Stomach (tissue), 9 donors: ENCODE data around the gene ADCY4. TPM values are rescaled to one million over a fixed set of nuclear protein-coding genes. Genes with fewer than 3 reads are reported as not detected.
A peak's percentile ranks its signal among the peaks of the same experiment; 100 is the strongest.

Experiments used
- DNase-seq, 2 donors: peaks; one replicate each; pipeline versions ENCODE4 v3.0.0 to v3.0.0-alpha.2; 2013 to 2019
- H3K27ac ChIP-seq, 5 donors: fragments of 200-600 bp in 4 of 5; sonication (generic) in 4 of 5; one replicate each; pipeline ENCODE4 v1.5.1; 2013 to 2019; ENCODE audit warnings: mild to moderate bottlenecking in 1 of 5, moderate library complexity in 1 of 5
- H3K27me3 ChIP-seq, 3 donors: fragments of 200-600 bp; sonication (generic); one replicate each; pipeline ENCODE4 v1.5.1; 2017 to 2019; ENCODE audit warnings: mixed run types in 1 of 3
- H3K36me3 ChIP-seq, 4 donors: fragments of 200-600 bp; sonication (generic); 1 replicate in 3 of 4; 2 replicates in 1 of 4; pipeline ENCODE4 v1.5.1; 2016 to 2019
- H3K4me1 ChIP-seq, 4 donors: fragments of 200-600 bp; sonication (generic); one replicate each; pipeline ENCODE4 v1.5.1; 2016 to 2019
- H3K4me3 ChIP-seq, 4 donors: fragments of 200-600 bp; sonication (generic) in 3 of 4; one replicate each; pipeline ENCODE4 v1.5.1; 2016 to 2019; ENCODE audit warnings: mild to moderate bottlenecking in 1 of 4
- H3K9me3 ChIP-seq, 4 donors: fragments of 200-600 bp; sonication (generic); one replicate each; pipeline ENCODE4 v1.5.1; 2016 to 2019
- CTCF ChIP-seq, 7 experiments: fragments of 450-650 bp in 4 of 7; fragments of 200-600 bp in 3 of 7; sonication (generic) in 3 of 7; IDR thresholded peaks; one replicate each; pipeline ENCODE4 v1.5.1; 2016 to 2019; ENCODE audit warnings: antibody characterized with exemption in 7 of 7, control low read depth in 2 of 7, mild to moderate bottlenecking in 1 of 7
- EP300 ChIP-seq: sonication (generic); formaldehyde crosslinking; IDR thresholded peaks from one replicate; pipeline ENCODE4 v1.6.1; 2017; ENCODE audit warnings: antibody characterized with exemption
- POLR2A ChIP-seq, 4 donors: fragments of 450-650 bp; IDR thresholded peaks; one replicate each; pipeline ENCODE4 v1.6.1; 2016; ENCODE audit warnings: antibody characterized with exemption in 4 of 4, control low read depth in 2 of 4, mild to moderate bottlenecking in 1 of 4, moderate library complexity in 1 of 4
- POLR2AphosphoS5 ChIP-seq, 3 donors: sonication (generic); formaldehyde crosslinking; IDR thresholded peaks; one replicate each; pipeline ENCODE4 v1.6.1; 2016; ENCODE audit warnings: antibody characterized with exemption in 3 of 3
- WGBS, 5 donors: extraction: QIAGEN DNeasy Blood & Tissue Kit in 3 of 5; methylation state at CpG; one replicate each; pipeline versions ENCODE4 v1.1.5 to v1.1.7; 2013 to 2018; 5-methylcytosine and 5-hydroxymethylcytosine counted together
- intact Hi-C: fragments of 100-400 bp; cut with DNase I; formaldehyde crosslinking; loops from one replicate; pipeline ENCODE4 v1.15.1; 2023; ENCODE audit warnings: low total_unique reads
- polyA plus RNA-seq, 3 donors: library from polyadenylated mRNA; stranded (reverse); fragments of 200-250 nt; gene quantifications; one replicate each; pipeline ENCODE4 v1.2.3, GENCODE V29; 2013
- total RNA-seq, 5 donors: library from RNA; depleted of rRNA; stranded (reverse); fragments of >200 nt; gene quantifications; one replicate each; pipeline versions ENCODE4 v1.1.0 to v1.2.3, GENCODE V29; 2014 to 2016
- donor health status: healthy with polysubstance abuse.
- donor health status: Bipolar disorder and iron deficiency.
- donor health status: healthy.

The ADCY4 gene
- total and polyA plus RNA-seq, 8 donors: 15.2 to 118 (median 25.8) TPM

GRCh38 chr14:24339284-24340151 is 4.6 kb upstream of the ADCY4 start, which contains the start of gene RIPK3:
Gene RIPK3 (minus strand): TSS chr14:24339991. CDS start chr14:24339826, 165 bp downstream.
- peak within 1 kb of the TSS; percentile 47 to 60 (median 55) for H3K4me3 ChIP-seq
- peaks cover 16 to 52% (median 24%) of the 10 kb centered on the region in 4 donors for H3K4me1 ChIP-seq
- peak within 1 kb of the TSS; percentile 79 to 87 (median 84) for H3K27ac ChIP-seq
- H3K36me3 ChIP-seq: peaks cover 4 to 31% (median 18%) of the 10 kb centered on the region in 4 donors
- DNase-seq: peak; percentile 80 to 90
- TF ChIP-seq POLR2AphosphoS5 (IDR thresholded peaks at IDR 0.05) (peak in 2 of 3 donors; percentile 59 to 68), POLR2A (IDR thresholded peaks at IDR 0.05) (peak in 1 of 4 donors; percentile 14), EP300 (no peak)
- intact Hi-C loops: no loop called here
- no peaks in the 10 kb centered on the region for H3K9me3 ChIP-seq
- 4 to 14% (median 7%) methylated on average over 28 to 51 of the region's 51 CpGs for WGBS, 5 donors
- H3K27me3 ChIP-seq: peaks cover 0 to 15% (median 3%) of the 10 kb centered on the region in 3 donors

GRCh38 chr14:24338843-24339242 is 4.0 kb upstream of the ADCY4 start:
- Histone ChIP-seq H3K36me3 (peaks cover 4 to 31% (median 18%) of the 10 kb centered on the region in 4 donors), H3K4me3 (peak overlapping the region; percentile 47 to 60 (median 55)), H3K27ac (peak overlapping the region in 4 of 5 donors; percentile 79 to 85 (median 83)), H3K9me3 (no peaks in the 10 kb centered on the region), H3K4me1 (peaks cover 22 to 59% (median 31%) of the 10 kb centered on the region in 4 donors), H3K27me3 (peaks cover 0 to 21% (median 8%) of the 10 kb centered on the region in 3 donors)
- DNase-seq: no peak
- intact Hi-C loops: no loop called here
- WGBS, 5 donors: 55 to 83% (median 72%) methylated on average over 11 to 14 of the region's 14 CpGs
- no peak for TF ChIP-seq POLR2A (IDR thresholded peaks at IDR 0.05)
- TF ChIP-seq POLR2AphosphoS5 (IDR thresholded peaks at IDR 0.05): no peak
- no peak for TF ChIP-seq CTCF (IDR thresholded peaks at IDR 0.05)
- TF ChIP-seq EP300: no peak

- TF ChIP-seq CTCF (IDR thresholded peaks at IDR 0.05) (no peak), POLR2AphosphoS5 (IDR thresholded peaks at IDR 0.05) (no peak), EP300 (no peak), POLR2A (IDR thresholded peaks at IDR 0.05) (no peak)
- Histone ChIP-seq H3K36me3 (peaks cover 4 to 31% (median 18%) of the 10 kb centered on the region in 4 donors), H3K4me3 (peak overlapping the region in 1 of 4 donors; percentile 59), H3K27ac (no peak overlapping the region), H3K9me3 (no peaks in the 10 kb centered on the region), H3K27me3 (peaks cover 0 to 29% (median 8%) of the 10 kb centered on the region in 3 donors), H3K4me1 (peaks cover 33 to 70% (median 41%) of the 10 kb centered on the region in 4 donors)
- intact Hi-C loops: no loop called here
- no peak for DNase-seq
- WGBS, 5 donors: 88 to 95% (median 94%) methylated on average over 8 of the region's 8 CpGs
These were observed 2.9 kb upstream of the ADCY4 start for GRCh38 chr14:24337824-24338175.

- no peak for DNase-seq
- Histone ChIP-seq H3K9me3 (no peaks in the 10 kb centered on the region), H3K27ac (no peak overlapping the region), H3K4me1 (peaks cover 38 to 75% (median 46%) of the 10 kb centered on the region in 4 donors), H3K27me3 (peaks cover 0 to 29% (median 8%) of the 10 kb centered on the region in 3 donors), H3K4me3 (no peak overlapping the region), H3K36me3 (peaks cover 4 to 31% (median 18%) of the 10 kb centered on the region in 4 donors)
- 80 to 94% (median 89%) methylated on average over 3 to 7 of the region's 7 CpGs for WGBS, 5 donors
- intact Hi-C loops: no loop called here
- TF ChIP-seq POLR2AphosphoS5 (IDR thresholded peaks at IDR 0.05) (no peak), CTCF (IDR thresholded peaks at IDR 0.05) (no peak), EP300 (no peak)
These were observed 2.4 kb upstream of the ADCY4 start for GRCh38 chr14:24337144-24337823.
